Colon (tissue), 2 donors: ENCODE measurements around the gene ZBTB20.
A peak's percentile ranks its signal among the peaks of the same experiment; 100 is the strongest.
"Not testable (repeated sequence)": the region's sequence is repeated elsewhere in the genome, so short reads cannot be mapped to it uniquely, and the experiment has no call there.

Experiments
- FAIRE-seq: peaks from 2 replicates; lab custom pipeline; 2012; peaks lifted over from hg19 to GRCh38; lab: Jason Lieb, UNC
- donor health status: control.
- donor health status: control.

The ZBTB20 gene

GRCh38 chr3:115147329-115148141 is 447 bp upstream of the ZBTB20 start:
- FAIRE-seq: peak; percentile 43

GRCh38 chr3:115146032-115146417 is 1.1 kb downstream of the ZBTB20 start:
- peak; percentile 45 for FAIRE-seq

GRCh38 chr3:115141033-115141757 is 5.9 kb downstream of the ZBTB20 start:
- FAIRE-seq: no peak

GRCh38 chr3:115139072-115139471 is 8.0 kb downstream of the ZBTB20 start:
- no peak for FAIRE-seq

GRCh38 chr3:115134648-115135347 is 12.3 kb downstream of the ZBTB20 start:
- FAIRE-seq: no peak

GRCh38 chr3:115127208-115127607 is 19.9 kb downstream of the ZBTB20 start:
- FAIRE-seq: no peak

- FAIRE-seq: no peak
Measured at GRCh38 chr3:115120597-115120996, 26.5 kb downstream of the ZBTB20 start.

- no peak for FAIRE-seq
Measured at GRCh38 chr3:115113367-115113766, 33.7 kb downstream of the ZBTB20 start.

- FAIRE-seq: no peak
Measured at GRCh38 chr3:115111632-115112031, 35.5 kb downstream of the ZBTB20 start.

GRCh38 chr3:115110830-115111229 is 36.3 kb downstream of the ZBTB20 start:
- FAIRE-seq: no peak

GRCh38 chr3:115110066-115110465 is 37.0 kb downstream of the ZBTB20 start:
- FAIRE-seq: not testable (repeated sequence)

GRCh38 chr3:115108614-115109013 is 38.5 kb downstream of the ZBTB20 start:
- no peak for FAIRE-seq

GRCh38 chr3:115102046-115102445 is 45.0 kb downstream of the ZBTB20 start:
- no peak for FAIRE-seq

- FAIRE-seq: peak; percentile 45
Measured at GRCh38 chr3:115100806-115101205, 46.3 kb downstream of the ZBTB20 start.

- no peak for FAIRE-seq
Measured at GRCh38 chr3:115099986-115100571, 47.0 kb downstream of the ZBTB20 start.

- FAIRE-seq: peak; percentile 61
Measured at GRCh38 chr3:115099134-115099985, 47.7 kb downstream of the ZBTB20 start.

GRCh38 chr3:115098354-115099073 is 48.6 kb downstream of the ZBTB20 start:
- FAIRE-seq: no peak

GRCh38 chr3:115095236-115095635 is 51.9 kb downstream of the ZBTB20 start:
- FAIRE-seq: no peak

- peak; percentile 10 for FAIRE-seq
Measured at GRCh38 chr3:115092220-115092791, 54.8 kb downstream of the ZBTB20 start.

- no peak for FAIRE-seq
Measured at GRCh38 chr3:115090712-115091111, 56.4 kb downstream of the ZBTB20 start.
